IPS-NIHi11 (cell line): ENCODE data around the gene PLXNA1.

Source experiments
- DNase-seq: peaks from one replicate; pipeline ENCODE4 v3.0.0; 2012; ENCODE audit warnings: mixed read lengths, low spot score

The PLXNA1 gene

DNA sequence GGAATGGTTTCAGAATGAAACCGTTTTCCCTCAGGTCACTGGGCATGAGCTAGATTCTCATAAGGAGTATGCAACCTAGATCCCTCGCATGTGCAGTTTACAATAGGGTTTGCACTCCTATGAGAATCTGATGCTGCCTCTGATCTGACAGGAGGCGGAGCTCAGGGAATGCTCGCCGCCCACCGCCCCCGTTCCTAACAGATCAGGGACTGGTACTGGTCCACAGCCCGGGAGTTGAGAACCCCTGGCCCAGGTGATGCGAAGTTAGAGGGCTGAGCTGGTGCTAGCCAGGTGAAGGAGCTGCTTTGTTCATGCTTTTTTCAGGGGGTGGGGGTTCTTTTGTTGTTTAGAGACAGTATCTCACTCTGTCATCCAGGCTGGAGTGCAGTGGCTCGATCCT is 15.5 kb upstream of the PLXNA1 start:
- no peak for DNase-seq

GRCh38 chr3:126968391-126969390 is 14.2 kb upstream of the PLXNA1 start:
- DNase-seq: no peak

DNA sequence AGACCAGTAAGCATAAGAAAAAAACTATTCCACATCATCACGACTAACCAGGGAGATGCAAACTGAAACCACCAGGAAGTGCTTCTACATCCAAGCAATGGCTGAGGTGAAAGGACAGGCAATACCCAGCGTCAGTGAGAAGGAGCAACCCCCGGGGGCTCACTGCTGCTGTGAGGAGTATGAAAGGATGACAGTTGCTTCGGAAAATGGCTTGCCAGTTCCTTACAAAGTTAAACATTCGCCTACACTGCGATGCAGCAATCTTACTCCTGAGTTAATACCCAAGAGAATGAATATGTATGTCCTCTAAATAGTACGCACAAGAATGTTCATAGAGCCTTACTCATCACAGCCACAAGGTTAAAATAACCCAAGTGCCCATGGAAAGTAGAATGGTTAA is 13.3 kb upstream of the PLXNA1 start:
- DNase-seq: no peak

DNA sequence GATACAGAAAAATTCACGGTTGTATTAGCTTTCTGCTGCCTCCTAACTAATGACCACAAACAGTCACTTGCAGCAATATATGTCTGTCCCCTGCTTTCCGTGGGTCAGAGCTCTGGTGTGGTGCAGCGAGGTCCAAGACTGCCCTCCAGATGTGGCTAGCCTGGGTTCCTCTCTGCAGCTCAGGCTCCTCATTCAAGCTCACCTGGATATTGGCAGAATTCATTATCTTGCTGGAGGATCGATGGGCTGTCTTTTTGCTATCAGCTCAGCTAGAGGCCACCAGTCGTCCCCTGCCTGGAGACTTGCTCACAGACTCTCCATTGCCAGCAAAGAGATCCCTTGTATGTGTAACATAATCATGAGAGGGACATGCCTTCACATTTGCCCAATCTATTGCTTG is 12.8 kb upstream of the PLXNA1 start:
- DNase-seq: no peak

- no peak for DNase-seq
Observed at GRCh38 chr3:126970921-126971320, 12.0 kb upstream of the PLXNA1 start.

- DNase-seq: peak; percentile 66
Observed at GRCh38 chr3:126971891-126972351, 11.0 kb upstream of the PLXNA1 start.

DNA sequence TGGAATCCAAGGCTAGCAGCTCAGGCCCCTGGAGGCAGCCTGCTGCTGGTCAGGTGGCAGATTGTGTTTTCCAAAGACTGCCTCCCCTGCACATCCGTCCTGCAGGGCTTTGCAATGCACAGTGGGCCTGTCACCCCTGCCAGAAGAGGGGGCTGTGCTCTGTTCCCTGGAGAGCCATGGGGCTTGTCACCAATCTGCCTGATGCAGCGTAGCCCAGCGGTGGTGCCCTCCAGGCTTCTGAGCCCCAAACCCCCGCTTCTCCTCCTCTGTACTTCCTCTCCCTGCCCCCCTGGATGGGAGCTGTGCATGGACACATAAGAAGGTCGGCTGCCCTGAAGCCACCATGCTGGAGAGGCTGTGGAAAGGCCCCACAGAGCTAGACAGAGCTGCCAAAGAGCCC is 10.0 kb upstream of the PLXNA1 start:
- no peak for DNase-seq

- DNase-seq: no peak
Observed at GRCh38 chr3:126973814-126974213, 9.1 kb upstream of the PLXNA1 start.

- no peak for DNase-seq
Observed at GRCh38 chr3:126974756-126975155, 8.2 kb upstream of the PLXNA1 start.

DNA sequence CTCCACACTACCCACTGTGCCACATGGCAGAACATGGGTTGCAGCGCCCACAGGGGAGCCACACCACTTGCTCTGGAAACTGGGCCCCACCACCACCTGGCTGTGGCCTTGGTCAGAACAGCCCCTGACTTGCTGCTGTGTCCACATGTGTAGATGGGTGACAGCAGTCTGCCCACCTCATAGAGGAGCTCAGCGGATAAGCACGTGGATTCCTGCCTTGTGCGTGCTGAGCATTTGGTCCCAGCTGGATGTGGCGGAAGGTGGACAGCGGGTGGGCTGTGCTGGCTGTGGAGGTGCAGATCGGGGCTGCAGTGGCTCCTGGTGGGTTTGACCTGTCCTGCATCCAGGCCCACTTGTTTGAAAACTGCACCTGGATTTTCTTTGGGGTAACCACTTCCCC is 6.0 kb upstream of the PLXNA1 start:
- no peak for DNase-seq

GRCh38 chr3:126977821-126978220 is 5.1 kb upstream of the PLXNA1 start:
- DNase-seq: no peak

DNA sequence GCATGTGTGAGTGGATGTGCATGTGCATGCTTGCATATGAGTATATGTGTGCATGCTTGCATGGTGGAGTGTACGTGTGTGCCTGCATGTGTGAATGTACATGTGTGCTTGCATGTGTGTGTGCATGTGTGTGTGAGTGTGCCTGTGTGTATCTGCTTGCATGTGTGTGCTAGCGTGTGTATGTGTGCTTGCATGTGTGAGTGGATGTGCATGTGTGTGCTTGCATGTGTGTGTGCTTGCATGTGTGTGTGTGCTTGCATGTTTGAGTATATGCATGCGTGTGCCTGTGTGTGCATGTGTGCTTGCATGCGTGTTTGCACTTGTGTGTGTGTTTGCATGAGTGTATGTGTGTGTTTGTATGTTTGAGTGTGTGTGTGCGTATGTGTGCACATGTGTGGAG is 4.6 kb upstream of the PLXNA1 start:
- no peak for DNase-seq

DNA sequence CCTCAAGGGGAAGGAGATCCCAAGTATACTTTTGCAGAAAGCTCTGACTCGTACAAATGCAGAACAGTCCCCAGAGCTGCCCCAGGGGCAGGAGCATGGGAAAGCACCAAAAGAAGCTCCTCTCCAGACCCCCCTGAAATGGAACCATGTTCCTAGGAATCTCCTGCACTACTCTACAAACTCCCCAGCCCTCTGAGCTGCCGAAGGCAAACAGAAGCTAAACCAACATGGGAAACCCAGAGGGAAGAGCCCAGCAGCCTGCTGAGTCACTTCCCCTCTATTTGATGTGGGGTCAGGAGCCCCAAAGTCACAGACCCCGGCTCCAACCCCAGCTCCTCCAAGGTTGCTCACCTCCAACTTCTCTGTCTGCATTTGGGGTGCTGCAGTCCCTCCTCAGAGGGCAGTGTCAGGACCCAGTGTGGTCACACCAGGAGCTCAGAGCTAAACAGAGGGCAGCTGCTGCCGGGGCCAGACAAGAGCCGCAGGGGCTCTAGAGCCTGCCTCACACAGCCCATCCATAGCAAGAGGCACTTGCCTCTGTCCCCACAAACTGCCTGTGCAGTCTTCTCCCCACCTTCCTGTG is 3.8 kb upstream of the PLXNA1 start:
- no peak for DNase-seq

- no peak for DNase-seq
Observed at GRCh38 chr3:126980266-126980811, 2.6 kb upstream of the PLXNA1 start.

- no peak for DNase-seq
Observed at GRCh38 chr3:126982126-126982470, 817 bp upstream of the PLXNA1 start.

DNA sequence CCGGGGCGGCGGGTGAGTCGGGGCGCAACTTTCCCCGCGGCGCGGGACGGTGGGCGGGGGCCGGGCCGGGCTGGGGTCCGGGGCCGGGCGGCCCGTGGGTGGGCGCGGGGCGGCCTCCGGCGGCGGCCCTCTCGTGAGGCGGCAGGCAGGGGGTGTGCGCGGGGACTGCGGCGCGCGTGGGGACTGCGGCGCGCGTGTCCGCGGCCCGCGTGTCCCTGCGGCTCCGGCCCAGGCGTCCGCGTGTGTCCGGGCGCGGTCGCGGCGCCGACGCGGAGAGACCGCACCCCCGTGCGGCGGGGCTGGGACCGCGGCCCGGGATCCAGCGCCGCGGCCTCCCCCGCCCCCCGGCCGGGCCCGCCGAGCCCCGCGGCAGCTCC is 349 bp downstream of the PLXNA1 start:
- DNase-seq: peak; percentile 63

- peak; percentile 80 for DNase-seq
Observed at GRCh38 chr3:126983653-126984390, 907 bp downstream of the PLXNA1 start.

- DNase-seq: no peak
Observed at GRCh38 chr3:126984391-126985131, 1.6 kb downstream of the PLXNA1 start.

GRCh38 chr3:126985132-126985985 is 2.4 kb downstream of the PLXNA1 start:
- no peak for DNase-seq

- DNase-seq: no peak
Observed at GRCh38 chr3:126986001-126986400, 3.1 kb downstream of the PLXNA1 start.

DNA sequence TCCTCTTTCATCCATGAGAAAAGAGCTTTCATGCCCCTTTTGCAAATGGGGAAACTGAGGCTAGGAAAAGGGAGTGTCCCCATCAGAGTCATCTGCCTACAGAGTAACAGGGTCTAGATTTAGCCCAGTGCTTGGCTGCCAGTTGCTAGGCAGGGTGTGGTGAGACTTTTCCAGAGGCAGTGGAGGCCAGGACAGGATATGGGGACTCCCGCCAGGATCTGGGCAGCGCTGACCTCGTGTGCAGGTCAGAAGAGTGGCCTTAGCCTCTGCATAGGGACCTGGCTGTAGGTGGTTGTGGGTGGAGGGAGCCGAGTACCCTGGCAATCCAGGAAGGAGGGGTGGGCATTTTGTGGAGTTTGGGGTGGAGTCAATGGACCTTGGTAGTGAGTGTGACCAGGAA is 4.2 kb downstream of the PLXNA1 start:
- DNase-seq: no peak
